NOMO-1 treated with dmso at 0.1 percent for 144 hours (cell line): Measurements from ENCODE around the gene ESR1.
"Not testable (repeated sequence)": the region's sequence is repeated elsewhere in the genome, so short reads cannot be mapped to it uniquely, and the experiment has no call there.

Experiments used
- DNase-seq: peaks from one replicate; lab custom pipeline; 2025; ENCODE audit not compliant: unreplicated experiment; lab: John Stamatoyannopoulos, UW

ESR1 gene

DNA sequence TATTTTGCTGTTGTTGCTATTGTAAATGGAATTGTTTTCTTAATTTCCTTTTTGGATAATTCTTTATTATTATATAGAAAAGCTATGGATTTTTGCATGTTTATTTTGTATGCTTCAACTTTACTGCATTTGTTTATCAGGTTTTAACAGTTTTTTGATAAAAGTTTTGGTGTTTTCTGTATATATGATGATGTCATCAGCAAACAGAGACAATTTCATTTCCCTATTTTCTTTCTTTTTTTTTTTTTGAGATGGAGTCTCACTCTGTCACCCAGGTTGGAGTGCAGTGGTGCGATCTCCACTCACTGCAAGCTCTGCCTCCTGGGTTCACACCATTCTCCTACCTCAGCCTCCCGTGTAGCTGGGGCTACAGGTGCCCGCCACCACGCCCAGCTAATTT, 156.9 kb downstream of the ESR1 start:
- DNase-seq = not testable (repeated sequence)

DNA sequence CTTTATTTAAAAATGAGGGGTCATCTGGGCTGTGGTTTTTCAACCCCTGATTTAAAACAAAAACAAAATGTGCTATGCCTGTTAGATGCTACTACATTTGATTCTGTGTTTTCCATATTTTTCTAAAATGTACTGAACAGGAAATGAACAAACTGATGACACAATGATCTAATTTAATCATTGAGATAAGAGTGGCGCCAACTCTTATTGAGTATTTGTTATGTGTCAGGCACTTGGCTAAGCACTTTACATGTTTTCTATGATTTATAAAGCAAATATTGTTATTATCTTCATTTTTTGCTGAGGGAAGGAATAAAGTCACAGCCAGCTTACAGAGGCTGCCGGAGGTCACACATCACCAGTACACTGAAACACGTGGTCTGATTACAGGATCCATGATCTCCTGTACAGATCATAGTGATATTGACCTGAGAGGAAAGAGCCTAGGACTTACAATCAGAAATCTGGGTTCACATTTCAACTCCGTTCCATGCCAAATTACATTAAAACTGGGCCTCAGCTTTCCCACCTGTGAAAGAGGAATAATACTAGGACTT, 166.7 kb downstream of the ESR1 start:
- no peak for DNase-seq

DNA sequence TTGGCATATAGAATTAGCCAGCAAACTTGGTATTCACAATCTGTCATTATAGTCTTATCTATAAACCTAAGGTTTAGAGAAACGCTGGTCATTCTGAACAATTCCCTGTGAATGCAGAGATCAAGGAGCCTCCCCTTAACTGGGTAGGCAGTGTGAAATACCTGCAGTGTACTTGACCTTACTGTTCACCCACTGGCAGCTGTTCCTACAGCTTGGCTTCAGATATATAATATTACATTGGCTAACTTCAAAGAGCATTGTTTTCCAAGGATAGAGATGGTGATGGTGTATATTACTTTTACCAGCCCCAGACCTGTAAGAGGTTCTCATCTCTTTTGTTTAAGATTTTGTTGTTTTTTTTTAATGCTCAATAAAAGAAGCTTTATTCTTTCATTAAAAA, 168.3 kb downstream of the ESR1 start:
- DNase-seq = no peak

DNA sequence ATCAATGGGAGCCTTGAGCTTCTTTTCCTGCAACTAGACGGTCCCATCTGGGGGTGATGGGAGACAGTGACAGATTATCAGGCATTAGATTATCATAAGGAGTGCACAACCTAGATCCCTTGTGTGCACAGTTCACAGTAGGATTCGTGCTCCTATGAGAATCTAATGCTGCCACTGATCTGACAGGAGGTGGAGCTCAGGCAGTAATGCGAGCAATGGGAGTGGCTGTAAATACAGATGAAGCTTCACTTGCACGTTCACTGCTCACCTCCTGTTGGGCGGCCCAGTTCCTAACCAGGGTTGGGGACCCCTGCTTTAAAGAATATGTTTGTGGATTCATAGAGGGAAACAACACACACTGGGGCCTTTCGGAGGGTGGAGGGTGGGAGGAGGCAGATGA, 180.7 kb downstream of the ESR1 start:
- not testable (repeated sequence) for DNase-seq

DNA sequence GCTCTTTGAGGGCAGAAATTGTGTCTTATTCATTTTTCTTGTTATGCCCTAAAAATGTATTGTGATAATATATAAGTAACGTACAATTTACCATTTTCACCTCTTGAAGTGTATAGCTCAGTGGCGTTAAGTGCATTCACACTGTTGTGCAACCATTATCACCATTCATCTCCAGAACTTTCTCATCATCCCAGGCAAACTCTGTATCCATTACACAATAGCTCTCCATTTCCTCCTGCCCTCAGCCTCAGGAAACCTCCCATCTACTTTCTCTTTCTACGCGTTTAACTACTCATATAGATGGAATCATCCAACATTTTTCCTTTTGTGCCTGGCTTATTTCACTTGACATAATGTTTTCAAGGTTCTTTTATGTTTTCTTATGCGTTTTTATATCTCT, 184.6 kb downstream of the ESR1 start:
- DNase-seq = no peak

DNA sequence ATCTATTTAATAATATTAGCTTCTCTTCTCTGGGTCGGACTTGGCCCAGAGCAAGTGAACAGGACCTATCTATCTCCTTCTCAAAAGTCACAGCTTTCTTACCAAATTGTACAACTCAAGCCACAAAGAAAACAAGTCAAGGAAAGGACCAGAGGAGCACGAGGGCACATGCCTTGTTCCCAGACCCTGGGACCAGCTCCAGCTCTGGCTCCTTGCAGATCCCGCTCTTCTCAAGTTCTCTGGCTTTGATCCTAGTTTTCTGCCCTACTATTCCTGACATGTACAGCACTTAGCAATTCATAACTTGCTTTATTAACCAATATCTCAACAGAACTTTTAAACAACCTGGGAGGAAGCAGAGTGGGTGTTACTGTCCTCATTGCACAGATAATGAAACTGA, 185.9 kb downstream of the ESR1 start:
- DNase-seq = no peak

DNA sequence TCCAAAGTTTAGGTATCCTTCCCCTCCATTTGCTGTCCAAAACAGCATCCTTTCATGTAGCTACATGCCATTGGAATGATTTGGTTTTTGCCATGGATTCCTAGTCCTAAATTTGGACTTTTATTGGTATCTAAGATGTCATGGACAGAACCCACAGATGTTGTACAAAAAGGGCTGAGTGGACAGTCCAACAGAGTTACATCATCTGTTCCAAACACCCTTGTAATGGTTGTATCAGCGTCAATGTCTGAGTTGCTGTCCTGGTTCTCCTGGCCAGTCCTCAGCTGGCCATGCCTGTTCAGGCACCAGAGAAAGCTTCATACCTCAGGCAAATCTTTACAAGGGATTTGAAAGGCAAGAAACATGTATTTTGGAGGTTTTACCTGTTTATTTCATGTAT, 191.3 kb downstream of the ESR1 start:
- no peak for DNase-seq

DNA sequence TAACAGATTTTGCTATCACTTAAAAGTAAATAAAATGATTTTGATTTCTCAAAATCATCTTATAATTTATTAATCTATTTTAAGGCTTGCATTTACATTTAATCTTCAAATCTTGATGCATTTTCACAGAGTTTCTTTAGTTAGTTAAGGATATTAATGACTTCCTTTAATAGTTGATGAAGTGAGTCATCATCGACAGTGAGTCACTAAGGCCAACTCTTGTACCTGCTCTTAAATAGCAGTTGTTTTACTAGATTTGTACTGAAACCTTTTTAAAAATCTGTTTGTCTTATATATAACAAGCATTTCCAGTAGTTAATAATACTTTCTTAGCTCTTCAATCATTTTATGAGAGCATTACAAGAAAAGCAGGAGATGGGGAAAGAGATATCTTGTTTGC, 191.7 kb downstream of the ESR1 start:
- DNase-seq = no peak

DNA sequence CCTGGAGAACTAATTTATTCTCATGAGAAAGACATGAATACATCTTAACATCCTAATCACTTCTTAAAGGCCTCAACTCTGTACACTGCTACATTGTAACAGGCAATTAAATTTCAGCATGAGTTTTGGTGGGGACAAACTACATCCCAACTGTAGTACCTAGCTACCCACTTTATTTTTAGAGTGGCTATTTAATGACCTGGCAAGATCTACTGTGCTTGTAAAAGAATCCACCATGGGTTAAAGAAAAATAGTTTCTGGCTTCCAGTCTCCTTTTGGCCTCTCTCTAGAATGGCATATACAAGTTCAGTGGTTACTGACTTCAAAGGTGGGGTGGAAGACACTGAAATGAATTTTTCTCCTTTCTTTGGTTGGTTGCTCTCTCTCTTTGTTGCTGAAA, 193.9 kb downstream of the ESR1 start:
- no peak for DNase-seq

DNA sequence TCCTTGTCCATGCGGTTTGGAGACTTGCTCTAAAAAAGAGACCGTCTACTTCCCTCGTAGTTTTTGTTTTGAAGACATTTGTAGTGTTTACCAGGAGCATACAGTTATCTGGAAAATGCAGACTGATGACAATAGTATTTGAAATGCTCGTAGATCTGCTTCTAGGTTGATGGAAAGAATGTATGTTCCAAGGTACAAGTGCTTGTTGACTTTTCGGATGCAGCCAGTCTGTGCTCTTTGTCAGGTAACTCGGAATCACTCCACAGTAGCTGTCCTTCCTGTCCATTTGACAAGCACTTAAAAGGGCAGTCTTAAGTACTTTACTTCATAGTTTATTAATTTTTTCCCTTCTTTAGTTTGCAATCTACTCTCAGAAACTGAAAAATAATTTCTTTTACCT, 194.8 kb downstream of the ESR1 start:
- no peak for DNase-seq

DNA sequence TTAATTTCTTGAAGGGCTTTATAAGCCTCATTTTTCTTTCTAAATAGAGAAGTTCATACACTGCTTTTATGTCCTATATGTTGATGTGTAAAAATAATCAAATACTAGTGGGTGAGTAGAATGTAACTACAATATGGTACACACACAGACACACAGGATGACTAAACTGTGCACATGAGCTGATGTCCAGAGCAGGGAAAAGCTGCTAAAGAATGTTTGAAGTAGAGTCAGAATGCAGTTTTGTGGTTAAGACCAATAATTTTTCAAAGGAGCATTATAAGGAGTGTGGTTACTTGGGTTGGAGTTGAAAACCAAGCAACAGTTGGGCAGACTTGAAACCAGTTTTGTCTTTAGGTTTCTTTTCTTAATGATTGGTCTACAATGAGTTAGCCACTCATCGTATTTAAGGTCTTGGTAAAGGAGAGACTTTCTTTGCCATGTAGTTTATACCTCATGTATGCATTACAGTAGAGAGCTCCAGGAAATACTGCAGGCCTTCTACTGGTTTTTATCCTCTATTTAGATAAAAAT, 196.6 kb downstream of the ESR1 start:
- no peak for DNase-seq

DNA sequence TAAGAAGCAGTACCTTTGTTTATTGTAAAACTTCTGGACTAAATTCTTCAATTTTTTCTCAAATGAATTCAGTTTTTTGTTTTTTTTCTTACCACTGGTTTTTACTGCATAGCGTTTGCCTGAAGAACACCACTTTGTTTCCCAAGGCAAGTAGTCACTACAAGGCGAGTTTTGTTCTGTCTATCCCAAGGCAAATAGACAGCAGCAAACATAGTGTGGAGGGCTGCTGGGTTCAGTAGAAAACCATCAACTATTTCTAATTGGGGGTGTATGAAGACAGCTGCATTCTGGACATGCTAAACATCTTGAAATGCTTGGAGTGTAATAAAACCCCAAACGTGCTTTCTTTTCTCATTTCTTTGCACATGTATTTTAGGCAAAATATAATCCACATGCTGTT, 197.4 kb downstream of the ESR1 start:
- DNase-seq = no peak

DNA sequence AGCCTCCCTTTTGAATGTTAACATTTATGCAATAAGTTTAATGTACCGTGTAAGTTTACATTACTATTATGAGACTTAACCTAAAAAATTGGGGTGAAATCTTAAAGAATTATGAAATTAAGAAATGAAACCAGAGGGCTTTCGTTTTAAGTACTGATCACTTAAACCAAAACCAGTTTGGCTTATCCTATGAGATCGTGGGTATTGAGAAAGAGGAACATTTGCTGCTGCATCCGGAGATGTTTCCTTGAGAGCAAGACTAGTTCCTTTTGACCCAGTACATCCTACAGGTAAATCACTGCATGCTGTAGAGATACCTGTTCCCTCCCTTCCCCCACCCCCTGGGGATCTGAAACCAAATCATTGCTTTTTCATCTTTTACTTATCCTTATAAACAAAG, 201.3 kb downstream of the ESR1 start:
- no peak for DNase-seq

DNA sequence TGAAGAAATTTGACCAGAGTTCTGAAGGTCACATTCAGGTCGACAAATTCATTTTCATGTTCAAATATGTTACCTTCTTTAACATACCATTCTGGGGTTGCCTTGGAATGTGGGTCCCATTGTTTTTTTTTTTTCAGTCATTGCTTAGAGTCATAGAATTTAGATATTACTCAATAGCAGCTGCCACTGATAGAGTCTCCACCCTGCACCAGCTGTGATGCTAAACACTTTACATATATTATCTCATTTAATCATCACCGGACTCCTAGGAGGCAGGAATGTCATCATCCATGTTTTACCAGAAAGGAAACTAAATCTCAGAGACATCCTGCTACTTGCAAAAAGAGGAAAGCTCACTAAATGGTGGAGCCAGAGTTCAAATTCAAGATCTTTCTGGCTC, 204.7 kb downstream of the ESR1 start:
- no peak for DNase-seq

DNA sequence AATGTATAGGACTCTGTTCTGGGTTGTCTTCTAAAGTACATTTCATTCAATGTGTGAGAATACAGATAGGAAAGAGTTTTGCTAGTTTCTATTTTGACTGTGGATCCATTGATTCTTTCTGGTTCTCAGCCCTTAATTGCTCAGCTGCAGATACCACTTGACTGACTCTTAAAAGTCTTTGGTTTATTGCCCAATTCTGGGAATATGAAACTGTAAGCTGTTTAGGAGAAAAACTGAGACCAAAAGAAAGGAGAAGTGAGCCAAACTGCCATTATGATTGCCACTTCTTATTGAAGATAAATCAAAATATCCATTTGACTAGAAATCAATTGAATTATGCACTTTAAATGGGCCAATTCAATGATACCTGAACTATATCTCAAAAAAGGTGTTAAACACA, 211.4 kb downstream of the ESR1 start:
- DNase-seq = no peak

DNA sequence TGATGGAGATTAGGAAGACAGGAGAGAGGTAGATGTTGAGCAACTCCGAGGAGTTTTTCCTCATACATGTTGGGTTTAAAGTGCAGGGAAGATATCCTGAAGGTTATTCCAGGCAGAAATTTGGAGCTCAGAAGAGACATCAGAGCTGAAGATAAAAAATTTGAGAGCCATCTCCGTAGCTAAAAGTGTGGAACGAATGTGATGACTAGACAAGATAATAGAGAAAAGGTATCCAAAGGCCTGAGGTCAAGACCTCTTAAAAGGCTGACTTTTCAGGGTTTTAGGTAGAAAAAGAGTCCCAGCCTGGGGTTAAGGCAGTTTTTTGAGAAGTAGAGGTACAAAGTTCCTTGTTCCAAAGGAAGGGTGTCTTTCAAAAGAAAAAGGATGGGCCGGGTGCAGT, 214.8 kb downstream of the ESR1 start:
- no peak for DNase-seq

DNA sequence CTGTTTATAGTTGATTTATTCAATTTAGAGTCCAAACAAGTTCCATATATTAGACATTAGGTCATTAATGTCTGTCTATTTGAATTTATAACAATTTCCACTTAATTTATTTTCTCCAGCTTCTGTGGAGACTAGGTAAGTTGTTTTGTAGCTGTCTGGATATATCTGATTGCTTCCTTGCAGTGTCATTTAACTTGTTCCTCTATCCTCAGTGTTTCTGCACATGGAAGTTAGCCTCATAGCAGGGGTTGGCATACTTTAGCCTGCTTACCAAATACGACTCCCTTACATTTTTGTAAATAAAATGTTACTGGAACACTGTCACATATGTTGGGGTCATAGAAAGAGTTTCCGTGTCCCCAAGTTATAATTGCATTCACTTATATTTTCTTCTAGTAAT, 216.1 kb downstream of the ESR1 start:
- no peak for DNase-seq

DNA sequence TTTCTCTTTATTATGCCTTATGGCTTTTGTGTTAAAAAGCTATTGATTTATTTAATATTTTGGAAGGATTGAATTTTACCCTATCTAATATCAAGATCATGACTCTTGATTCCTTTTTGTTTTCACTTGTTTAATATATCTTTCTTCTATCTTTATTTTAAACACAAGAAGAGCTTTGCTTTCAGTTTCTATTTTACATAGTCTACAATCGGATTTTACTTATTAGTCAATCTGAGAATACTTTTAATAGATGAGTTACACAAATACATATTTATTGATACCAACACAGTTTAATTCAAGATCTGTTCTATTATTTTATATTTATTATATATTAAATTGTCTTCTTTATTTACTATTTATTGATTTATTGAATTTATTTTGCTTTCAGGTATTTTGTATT, 218.8 kb downstream of the ESR1 start:
- no peak for DNase-seq

DNA sequence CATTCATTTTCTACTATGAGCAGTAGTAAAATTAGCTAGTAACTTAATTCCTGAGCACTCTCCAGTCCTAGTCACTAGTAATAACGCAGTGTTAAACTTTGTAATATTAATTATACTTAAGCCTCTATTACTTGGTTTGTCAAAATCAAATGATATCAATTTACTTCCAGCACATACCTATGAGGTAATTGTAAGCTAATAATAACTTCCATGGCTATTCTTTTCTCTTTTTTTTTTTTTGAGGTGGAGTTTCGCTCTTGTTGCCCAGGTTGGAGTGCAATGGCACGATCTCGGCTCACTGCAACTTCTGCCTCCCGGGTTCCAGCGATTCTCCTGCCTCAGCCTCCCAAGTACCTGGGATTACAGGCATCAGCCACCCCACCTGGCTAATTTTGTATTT, 219.3 kb downstream of the ESR1 start:
- not testable (repeated sequence) for DNase-seq

DNA sequence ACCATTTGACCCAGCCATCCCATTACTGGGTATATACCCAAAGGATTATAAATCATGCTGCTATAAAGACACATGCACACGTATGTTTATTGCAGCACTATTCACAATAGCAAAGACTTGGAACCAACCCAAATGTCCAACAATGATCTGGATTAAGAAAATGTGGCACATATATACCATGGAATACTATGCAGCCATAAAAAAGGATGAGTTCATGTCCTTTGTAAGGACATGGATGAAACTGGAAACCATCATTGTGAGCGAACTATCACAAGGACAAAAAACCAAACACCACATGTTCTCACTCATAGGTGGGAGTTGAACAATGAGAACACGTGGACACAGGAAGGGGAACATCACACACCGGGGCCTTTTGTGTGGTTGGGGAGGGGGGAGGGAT, 226.3 kb downstream of the ESR1 start:
- not testable (repeated sequence) for DNase-seq

DNA sequence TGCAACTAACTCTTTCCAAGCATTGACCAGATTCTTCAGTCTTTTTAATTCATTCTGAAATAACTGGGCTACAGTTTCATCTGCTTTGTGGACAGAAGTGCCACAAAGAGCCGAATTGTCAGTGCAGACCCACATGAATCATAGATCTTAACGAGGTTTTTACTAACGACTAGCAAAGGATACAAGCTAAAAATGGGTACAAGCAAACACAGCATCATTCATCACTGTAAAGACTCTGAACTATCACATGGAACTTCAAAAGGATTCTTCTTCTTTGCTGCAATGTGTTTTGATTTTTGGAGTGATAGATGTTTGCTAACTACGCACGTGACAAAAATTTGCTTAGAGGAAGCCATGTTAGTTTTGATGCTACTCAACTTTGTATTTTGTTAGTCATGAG, 227.1 kb downstream of the ESR1 start:
- DNase-seq = no peak

DNA sequence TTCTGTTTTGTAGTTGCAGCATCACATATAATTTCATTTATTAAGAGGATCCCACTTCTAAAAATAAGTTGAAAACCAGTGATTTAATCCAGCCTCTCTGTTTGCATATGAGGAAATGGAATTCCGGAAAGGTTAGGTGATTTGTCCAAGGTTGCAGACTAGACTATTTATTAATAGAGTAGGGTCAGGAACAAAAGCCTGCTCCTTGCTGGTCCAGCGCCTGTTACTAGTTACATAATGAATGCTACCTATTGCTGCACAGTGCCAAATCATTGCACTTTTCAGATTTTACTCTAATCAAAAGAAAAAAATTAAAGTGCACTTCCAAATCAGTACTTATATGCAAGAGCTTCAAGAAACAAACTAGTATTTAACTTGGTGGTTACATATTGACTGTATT, 238.6 kb downstream of the ESR1 start:
- DNase-seq = no peak

DNA sequence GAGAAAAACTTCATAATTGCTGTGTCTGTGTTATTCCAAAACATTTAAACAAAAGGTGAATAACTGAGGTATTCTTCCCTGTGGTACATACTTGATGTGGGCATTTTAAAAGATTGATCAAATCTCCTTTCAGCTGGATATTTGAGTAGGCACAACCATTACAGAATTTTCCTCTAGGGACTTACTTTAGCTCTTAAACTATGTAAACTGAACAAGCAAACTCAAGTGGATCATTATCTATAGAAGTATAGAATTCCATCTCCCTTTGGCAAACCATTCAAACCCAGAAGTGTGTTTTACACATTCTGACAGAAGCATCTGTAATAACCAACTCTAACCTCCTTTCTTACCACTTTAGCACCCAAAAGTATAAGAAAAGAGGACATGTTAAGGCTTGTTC, 241.4 kb downstream of the ESR1 start:
- DNase-seq = no peak

DNA sequence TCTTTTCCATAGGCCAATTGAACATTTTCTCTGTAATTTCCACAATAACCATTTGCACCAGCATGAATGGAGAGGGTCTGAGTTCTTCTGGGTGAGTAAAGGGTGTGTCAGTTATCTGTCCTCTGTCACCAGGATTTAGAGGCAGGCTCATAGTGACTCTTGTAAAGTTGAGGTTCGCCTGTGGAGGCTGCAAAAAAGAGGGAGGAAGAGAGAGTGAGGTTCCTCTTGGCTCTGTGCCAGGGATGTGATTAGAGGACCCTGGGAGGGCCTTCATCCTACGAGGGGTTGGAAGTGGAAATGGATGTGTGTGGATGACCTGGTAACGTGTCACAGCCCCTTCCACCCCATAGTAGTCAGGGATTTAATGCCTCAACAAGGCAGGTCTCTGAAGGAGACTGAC, 242.0 kb downstream of the ESR1 start:
- no peak for DNase-seq
